ENCODE data around the gene FOXI1.
"Not testable (repeated sequence)": the region's sequence is repeated elsewhere in the genome, so short reads cannot be mapped to it uniquely, and the experiment has no call there.

Gene FOXI1

GRCh38 chr5:170094329-170094728, 11.4 kb upstream of the FOXI1 start:
- DNase-seq, result not testable (repeated sequence)

- DNase-seq, result peak; percentile 56 to 68
These were observed 10.1 kb upstream of the FOXI1 start for GRCh38 chr5:170095646-170096045.

- DNase-seq, result no peak
These were observed 7.8 kb upstream of the FOXI1 start for GRCh38 chr5:170097934-170098333.

DNA sequence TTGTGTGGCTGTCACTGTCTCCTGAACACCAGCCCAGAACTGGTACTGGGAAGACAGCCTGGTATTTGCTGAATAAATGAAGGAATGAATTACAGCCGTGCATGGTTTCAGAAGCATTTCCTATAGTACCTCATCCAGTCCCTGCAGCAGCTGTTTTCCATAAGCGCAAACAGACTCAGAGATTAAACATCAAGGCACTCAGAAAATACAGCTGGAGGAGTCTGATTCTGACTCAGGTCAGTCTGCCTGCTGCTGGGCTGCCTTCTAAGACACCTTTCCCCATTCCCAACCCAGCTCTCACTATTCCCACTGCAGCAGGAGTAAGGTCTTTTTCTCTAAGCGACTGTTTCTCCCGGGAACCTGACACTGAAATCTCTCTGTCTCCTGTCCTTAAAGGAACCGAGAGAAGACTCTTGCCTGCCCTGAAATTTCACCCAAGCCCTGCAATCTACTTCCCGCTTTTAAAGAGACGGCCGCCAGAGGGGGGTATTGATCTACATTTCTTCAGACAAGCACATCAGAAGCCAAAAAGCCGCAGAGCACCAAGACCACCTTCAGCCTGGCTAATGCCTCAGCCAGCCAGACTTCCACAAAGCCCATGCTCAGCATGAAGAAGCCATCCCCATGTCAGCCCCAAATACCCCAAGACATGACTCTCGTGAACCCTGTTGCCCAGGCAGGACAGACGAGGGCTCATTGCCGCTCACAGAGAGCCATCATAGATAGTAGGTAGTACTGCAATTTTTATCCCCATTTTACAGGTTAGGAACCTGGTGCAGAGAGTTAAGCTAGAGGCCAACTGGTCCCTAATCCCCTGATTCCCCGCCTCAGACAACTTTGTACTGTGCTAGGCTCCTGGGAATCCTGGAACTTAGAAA, 5.4 kb upstream of the FOXI1 start:
- DNase-seq, result peak; percentile 56 to 65

- DNase-seq, result no peak
These were observed 2.2 kb upstream of the FOXI1 start for GRCh38 chr5:170103447-170103846.

GRCh38 chr5:170104299-170104698, 1.4 kb upstream of the FOXI1 start:
- DNase-seq, result no peak

DNA sequence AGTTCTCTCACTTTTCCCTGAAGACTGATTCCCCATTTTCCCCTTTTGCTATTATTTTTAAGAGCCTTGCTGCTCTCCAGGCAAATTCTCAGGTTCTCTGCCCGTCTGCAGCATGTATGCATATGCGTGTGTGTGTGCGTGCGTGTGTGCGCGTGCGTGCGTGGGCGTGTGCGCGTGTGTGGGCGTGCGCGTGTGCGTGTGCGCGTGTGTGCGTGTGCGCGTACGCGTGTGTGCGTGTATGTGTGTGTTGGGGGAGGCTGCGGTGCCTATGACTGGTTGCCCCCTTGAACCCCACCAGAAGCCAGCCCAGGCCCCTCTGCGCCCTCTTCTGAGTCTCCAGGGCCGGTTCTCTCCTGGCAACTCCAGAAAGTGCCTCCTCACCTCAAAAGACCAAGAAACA, 987 bp upstream of the FOXI1 start:
- DNase-seq, result no peak

- DNase-seq, result no peak
These were observed 2.0 kb downstream of the FOXI1 start for GRCh38 chr5:170107674-170108073.

GRCh38 chr5:170108266-170108785, 2.6 kb downstream of the FOXI1 start:
- DNase-seq, result no peak

DNA sequence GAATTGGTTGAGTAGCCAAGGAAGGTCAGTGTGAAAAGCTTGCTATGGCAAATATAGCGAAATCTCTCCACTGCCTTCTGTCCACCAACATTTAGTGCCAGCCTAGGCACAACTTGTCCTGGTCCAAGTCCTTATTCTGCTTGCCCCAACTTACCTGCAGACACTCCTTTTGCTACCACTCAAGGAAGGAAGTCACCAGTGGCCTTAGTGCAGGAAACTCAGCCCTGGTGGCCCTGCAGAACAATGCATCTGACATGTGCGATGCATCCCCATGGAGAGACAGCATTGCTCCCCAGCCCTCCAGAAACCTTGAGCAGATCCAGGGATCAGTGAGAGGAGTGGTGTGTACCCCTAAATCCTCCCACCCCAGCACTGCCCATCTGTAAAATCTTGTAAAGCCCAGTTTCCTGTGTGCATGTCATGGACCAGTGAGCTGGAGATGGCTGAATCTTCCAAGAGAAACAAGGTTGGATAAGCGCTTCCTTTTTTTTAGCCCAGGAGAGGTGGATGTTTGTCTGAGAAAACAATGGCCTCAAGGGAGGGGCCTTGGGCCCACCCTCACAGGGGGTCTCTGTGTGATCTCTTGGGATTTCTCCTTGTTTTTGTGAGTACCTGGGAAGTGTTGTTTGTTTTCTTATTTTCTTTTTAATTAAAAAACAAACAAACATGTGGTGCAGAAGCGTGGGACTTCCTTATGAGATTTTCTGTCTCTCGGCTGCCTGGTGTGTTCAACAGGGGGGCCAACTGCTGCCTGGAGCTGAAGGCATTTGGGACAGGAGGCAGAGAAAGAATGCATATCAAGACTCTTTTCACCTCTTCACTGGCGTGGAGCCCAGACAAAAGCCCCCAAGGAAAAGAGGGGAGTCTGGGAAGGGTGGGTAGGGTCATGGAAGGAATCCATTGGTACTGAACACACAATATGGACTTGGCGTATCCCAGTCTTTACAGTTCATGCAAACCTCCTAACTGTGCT, 3.6 kb downstream of the FOXI1 start:
- DNase-seq, result no peak

GRCh38 chr5:170110403-170111087, 4.8 kb downstream of the FOXI1 start:
- DNase-seq, result no peak

DNA sequence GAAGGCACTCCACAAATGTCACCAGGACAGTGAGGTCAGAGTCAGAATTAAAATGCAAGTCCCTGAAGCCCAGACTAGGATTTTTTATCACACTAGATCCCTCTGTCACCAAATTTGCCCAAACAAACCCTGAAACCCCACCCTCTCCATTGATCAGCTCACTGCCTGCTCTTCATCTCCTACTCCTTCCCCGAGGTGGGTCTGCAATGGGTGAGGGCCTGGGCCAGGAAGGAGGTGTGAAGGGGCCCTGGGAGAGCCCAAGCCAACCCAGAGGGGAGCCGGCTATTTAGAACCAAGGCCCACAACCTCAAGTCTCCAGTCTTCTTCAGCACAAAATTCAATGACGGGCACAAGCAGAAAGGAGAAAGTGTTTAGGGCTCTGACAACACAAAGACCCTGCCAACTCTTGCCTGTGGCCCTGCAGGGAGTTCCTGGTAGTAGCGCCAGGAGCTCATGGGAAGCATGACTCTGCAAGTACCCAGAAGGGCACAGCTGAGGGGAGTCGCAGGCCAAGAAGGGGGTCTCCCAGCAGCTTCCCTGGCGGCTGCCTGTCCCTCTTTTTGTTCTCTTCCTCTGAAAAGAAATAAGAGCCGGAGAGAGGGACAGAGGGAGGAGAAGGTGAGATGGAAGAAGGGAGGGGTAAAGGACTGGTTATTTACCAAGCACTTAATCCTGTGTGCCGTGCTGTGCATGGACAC, 5.5 kb downstream of the FOXI1 start:
- no peak for DNase-seq

GRCh38 chr5:170112876-170113521, 7.3 kb downstream of the FOXI1 start:
- no peak for DNase-seq

GRCh38 chr5:170113522-170113900, 7.8 kb downstream of the FOXI1 start:
- peak; percentile 55 to 78 for DNase-seq

GRCh38 chr5:170114271-170114670, 8.6 kb downstream of the FOXI1 start:
- no peak for DNase-seq

DNA sequence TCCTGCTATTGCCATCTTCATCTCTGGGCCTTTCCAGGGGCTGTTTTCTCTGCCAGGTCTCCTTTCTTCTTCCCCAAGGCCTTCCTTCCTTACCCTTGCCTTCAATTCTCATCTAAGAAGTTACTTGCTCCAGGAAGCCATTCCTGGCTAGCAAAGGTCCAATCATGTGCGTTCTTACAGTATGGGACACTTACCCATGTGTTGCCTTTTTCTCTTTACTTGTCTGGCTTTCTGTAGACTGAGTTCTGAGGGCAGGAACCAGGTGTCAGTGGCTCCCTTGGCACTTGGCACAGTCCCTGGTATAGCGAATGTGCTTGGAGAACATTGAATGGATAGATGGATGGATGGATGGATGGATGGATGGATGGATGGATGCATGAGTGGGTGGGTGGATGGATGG, 10.2 kb downstream of the FOXI1 start:
- DNase-seq, result no peak

- DNase-seq, result no peak
These were observed 12.0 kb downstream of the FOXI1 start for GRCh38 chr5:170117736-170118135.

GRCh38 chr5:170120576-170120975, 14.9 kb downstream of the FOXI1 start:
- no peak for DNase-seq

- DNase-seq, result no peak
These were observed 15.6 kb downstream of the FOXI1 start for GRCh38 chr5:170121321-170121720.

DNA sequence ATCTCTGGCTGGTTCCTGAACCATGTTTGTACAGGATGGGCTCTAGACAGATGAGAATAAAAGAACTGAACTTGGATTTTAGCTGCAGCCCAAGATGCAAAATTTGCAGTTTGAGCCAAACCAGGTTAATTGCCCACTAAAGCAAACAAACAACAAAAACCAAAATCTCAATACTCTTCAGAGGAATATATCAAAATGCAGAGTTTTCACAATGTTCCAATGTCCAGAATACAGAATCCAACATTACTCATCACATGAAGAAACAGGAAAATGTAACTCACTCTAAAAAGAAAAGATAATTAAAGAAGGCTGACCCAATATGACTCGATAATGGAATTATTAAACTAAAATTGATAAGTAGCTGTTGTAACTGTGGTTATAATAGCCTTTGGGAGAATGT, 20.4 kb downstream of the FOXI1 start:
- DNase-seq, result no peak

DNA sequence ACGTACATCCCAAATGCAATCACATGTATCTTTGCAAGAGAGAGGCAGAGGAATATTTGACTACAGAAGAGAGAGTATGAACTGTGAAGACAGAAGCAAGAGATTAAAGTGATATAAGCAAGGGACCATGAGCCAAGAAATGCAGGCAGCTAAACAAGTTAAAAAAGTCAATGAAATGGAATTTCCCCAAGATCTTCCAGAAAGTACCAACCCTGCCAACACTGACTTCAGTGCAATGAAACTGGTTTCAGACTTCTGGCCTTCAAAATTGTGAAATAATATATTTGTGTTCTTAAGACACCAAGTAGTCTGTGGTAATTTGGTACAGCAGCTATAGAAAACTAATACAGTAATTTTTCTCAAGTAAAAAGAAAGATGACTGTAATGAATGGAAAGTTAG, 20.9 kb downstream of the FOXI1 start:
- DNase-seq, result no peak

- no peak for DNase-seq
These were observed 25.5 kb downstream of the FOXI1 start for GRCh38 chr5:170131235-170131634.

Data from AML-193 (cell line).